Sigmoid colon (tissue), 7 donors: Measurements from ENCODE around the gene HEXB. TPM values are rescaled to one million over a fixed set of nuclear protein-coding genes. Genes with fewer than 3 reads are reported as not detected.

Experiments
- DNase-seq: peaks from one replicate; pipeline ENCODE4 v3.0.0-alpha.2; 2019
- H3K27ac ChIP-seq, 4 donors: fragments of 200-600 bp; sonication (generic); one replicate each; pipeline ENCODE4 v1.5.1; 2016 to 2019; ENCODE audit warnings: mild to moderate bottlenecking in 1 of 4
- H3K27me3 ChIP-seq, 3 donors: fragments of 200-600 bp; sonication (generic); one replicate each; pipeline ENCODE4 v1.5.1; 2019; ENCODE audit warnings: mild to moderate bottlenecking in 1 of 3
- H3K36me3 ChIP-seq, 4 donors: fragments of 200-600 bp; sonication (generic); one replicate each; pipeline ENCODE4 v1.5.1; 2016 to 2019
- H3K4me1 ChIP-seq, 4 donors: fragments of 200-600 bp; sonication (generic); one replicate each; pipeline ENCODE4 v1.5.1; 2017 to 2019
- H3K4me3 ChIP-seq, 4 donors: fragments of 200-600 bp; sonication (generic); one replicate each; pipeline ENCODE4 v1.5.1; 2017 to 2019; ENCODE audit warnings: mild to moderate bottlenecking in 2 of 4, moderate library complexity in 1 of 4
- H3K9me3 ChIP-seq, 4 donors: fragments of 200-600 bp in 3 of 4; sonication (generic) in 3 of 4; one replicate each; pipeline versions ENCODE4 v1.5.1 to v1.6.1; 2013 to 2019
- EP300 ChIP-seq, 4 donors: sonication (generic); formaldehyde crosslinking; IDR thresholded peaks; one replicate each; pipeline ENCODE4 v1.6.1; 2017; ENCODE audit warnings: antibody characterized with exemption in 4 of 4
- POLR2A ChIP-seq, 2 donors: fragments of 450-650 bp; IDR thresholded peaks; one replicate each; pipeline ENCODE4 v1.6.1; 2016; ENCODE audit warnings: antibody characterized with exemption in 2 of 2, mild to moderate bottlenecking in 2 of 2, moderate library complexity in 2 of 2
- POLR2AphosphoS5 ChIP-seq, 4 donors: sonication (generic); formaldehyde crosslinking; IDR thresholded peaks; one replicate each; pipeline ENCODE4 v1.6.1; 2017; ENCODE audit warnings: antibody characterized with exemption in 4 of 4
- WGBS, 2 donors: extraction: QIAGEN DNeasy Blood & Tissue Kit; methylation state at CpG; one replicate each; pipeline ENCODE4 v1.1.7; 2013; 5-methylcytosine and 5-hydroxymethylcytosine counted together
- intact Hi-C: fragments of 100-400 bp; cut with DNase I; formaldehyde crosslinking; loops from one replicate; pipeline ENCODE4 v1.15.1; 2023
- polyA plus RNA-seq, 3 donors: library from polyadenylated mRNA; stranded (reverse); fragments of 200-250 nt; gene quantifications; one replicate each; pipeline ENCODE4 v1.2.3, GENCODE V29; 2013
- small RNA-seq, 3 donors: library from RNA; depleted of rRNA; stranded (forward); fragments of <200 nt; gene quantifications; one replicate each; pipeline ENCODE3, GENCODE V24; 2016
- total RNA-seq, 4 donors: library from RNA; depleted of rRNA; stranded (reverse); fragments of >200 nt; gene quantifications; one replicate each; pipeline ENCODE4 v1.1.0, GENCODE V29; 2016
- TF ChIP-seq, protein P1 (sequence below), 4 experiments: fragments of 450-650 bp in 3 of 4; fragments of 200-600 bp in 1 of 4; IDR thresholded peaks; one replicate each; pipeline ENCODE4 v1.5.1; 2016 to 2019; ENCODE audit warnings: antibody characterized with exemption in 4 of 4, mild to moderate bottlenecking in 3 of 4, moderate library complexity in 2 of 4
- donor health status: healthy with polysubstance abuse.
- donor health status: Bipolar disorder and iron deficiency.
- donor health status: healthy.

The HEXB gene
- total and polyA plus RNA-seq, 7 donors = 51.7 to 132 (median 95.7) TPM

DNA sequence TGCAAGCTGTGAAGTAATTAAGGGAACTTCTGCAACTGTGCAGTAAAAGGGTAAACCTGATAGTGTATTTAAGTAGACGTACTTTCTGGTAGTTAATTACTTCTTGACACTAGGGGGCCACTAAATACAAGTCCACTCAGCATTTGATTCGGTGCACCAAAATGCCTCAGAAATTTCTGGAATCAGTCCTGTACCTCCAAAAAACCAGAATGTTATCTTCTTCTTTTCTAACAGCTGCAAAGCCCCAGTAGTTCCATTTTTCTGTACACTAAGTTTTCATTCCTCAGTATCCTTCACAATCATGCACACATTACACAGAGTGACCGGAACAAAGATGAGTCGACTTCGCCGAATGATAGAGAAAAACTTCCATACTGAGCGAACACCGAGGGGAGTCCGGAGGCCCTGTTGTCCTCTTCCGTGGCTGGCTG, 81.4 kb downstream of the HEXB start:
- no peak for DNase-seq
- Histone ChIP-seq H3K4me1 (peaks cover 0 to 37% (median 27%) of the 10 kb centered on the region in 4 donors), H3K36me3 (peaks cover 0 to 46% (median 5%) of the 10 kb centered on the region in 4 donors), H3K9me3 (no peaks in the 10 kb centered on the region), H3K4me3 (peak overlapping the region; percentile 92 to 96 (median 94)), H3K27me3 (no peaks in the 10 kb centered on the region), H3K27ac (peak overlapping the region; percentile 79 to 89 (median 84))
- TF ChIP-seq, protein P1, sequence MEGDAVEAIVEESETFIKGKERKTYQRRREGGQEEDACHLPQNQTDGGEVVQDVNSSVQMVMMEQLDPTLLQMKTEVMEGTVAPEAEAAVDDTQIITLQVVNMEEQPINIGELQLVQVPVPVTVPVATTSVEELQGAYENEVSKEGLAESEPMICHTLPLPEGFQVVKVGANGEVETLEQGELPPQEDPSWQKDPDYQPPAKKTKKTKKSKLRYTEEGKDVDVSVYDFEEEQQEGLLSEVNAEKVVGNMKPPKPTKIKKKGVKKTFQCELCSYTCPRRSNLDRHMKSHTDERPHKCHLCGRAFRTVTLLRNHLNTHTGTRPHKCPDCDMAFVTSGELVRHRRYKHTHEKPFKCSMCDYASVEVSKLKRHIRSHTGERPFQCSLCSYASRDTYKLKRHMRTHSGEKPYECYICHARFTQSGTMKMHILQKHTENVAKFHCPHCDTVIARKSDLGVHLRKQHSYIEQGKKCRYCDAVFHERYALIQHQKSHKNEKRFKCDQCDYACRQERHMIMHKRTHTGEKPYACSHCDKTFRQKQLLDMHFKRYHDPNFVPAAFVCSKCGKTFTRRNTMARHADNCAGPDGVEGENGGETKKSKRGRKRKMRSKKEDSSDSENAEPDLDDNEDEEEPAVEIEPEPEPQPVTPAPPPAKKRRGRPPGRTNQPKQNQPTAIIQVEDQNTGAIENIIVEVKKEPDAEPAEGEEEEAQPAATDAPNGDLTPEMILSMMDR (IDR thresholded peaks at IDR 0.05) = peak in 3 of 4 experiments; percentile 23 to 40 (median 36)
- TF ChIP-seq EP300 (IDR thresholded peaks at IDR 0.05) = no peak
- intact Hi-C loops = loop anchor here (2.0 to 10.0 kb wide), 2 partner anchors 82 to 148 kb away; partner anchors contain the start of gene HEXB
- 0% methylated on average over 10 of the region's 10 CpGs for WGBS, 2 donors

DNA sequence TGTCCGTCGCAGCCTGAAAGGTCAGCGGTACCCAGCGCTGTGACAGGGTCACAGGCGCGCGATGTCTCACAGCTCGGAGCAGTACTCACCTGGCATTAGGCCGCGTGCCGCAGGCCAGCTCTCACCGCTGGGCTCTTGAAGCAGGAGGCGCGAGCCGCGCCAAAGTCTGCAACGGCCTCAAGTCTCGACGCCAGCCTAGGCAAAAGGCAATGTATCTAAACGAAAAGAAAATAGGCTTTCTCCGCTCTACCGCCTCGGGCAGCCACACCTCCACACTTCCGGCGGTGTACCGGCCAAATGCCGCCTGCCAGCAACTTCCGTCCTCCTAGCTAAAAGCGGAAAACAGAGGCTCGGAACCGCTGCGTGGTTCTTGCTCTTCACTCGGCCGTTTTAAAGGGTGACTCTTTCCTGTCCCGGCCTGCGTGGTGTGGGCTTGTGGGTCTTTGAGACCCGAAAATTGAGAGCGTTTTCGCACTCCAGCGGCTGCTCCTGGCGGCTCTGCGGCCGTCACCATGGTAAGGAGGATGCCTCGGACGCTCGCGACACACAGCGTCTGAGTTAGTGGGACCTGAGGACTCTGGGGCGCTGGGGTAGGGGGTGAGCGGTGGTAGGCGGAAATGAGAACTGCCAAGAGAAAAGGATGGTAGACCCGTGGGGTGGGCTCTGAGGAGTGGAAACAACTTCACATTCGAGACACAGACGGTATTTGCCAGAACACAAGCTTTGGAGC, 82.0 kb downstream of the HEXB start, which contains the start of the genes GFM2 and NSA2:
TSS of gene GFM2 (minus strand) at position 269 of the 730 bp plus-strand sequence. CDS start 3,375 bp downstream, outside the sequence.
TSS of gene NSA2 (plus strand) at position 401 of the 730 bp plus-strand sequence. CDS start at position 513, 112 bp downstream.
- H3K27me3 ChIP-seq = no peaks in the 10 kb centered on the region
- H3K4me3 ChIP-seq = peak within 1 kb of the TSS; percentile 92 to 96 (median 94)
- DNase-seq = peak; percentile 94
- H3K9me3 ChIP-seq = no peaks in the 10 kb centered on the region
- 0% methylated on average over 54 of the region's 54 CpGs for WGBS, 2 donors
- TF ChIP-seq, protein P1 (IDR thresholded peaks at IDR 0.05) = no peak
- TF ChIP-seq EP300 (IDR thresholded peaks at IDR 0.05) = no peak
- peak in 1 of 2 donors; percentile 24 for TF ChIP-seq POLR2A (IDR thresholded peaks at IDR 0.05)
- TF ChIP-seq POLR2AphosphoS5 (IDR thresholded peaks at IDR 0.05) = peak; percentile 59 to 78 (median 76)
- intact Hi-C loops = loop anchor here (2.0 to 10.0 kb wide), 2 partner anchors 82 to 148 kb away; partner anchors contain the start of gene HEXB
- peaks cover 0 to 32% (median 27%) of the 10 kb centered on the region in 4 donors for H3K4me1 ChIP-seq
- H3K36me3 ChIP-seq = peaks cover 2 to 46% (median 7%) of the 10 kb centered on the region in 4 donors
- peak within 1 kb of the TSS; percentile 79 to 89 (median 84) for H3K27ac ChIP-seq

DNA sequence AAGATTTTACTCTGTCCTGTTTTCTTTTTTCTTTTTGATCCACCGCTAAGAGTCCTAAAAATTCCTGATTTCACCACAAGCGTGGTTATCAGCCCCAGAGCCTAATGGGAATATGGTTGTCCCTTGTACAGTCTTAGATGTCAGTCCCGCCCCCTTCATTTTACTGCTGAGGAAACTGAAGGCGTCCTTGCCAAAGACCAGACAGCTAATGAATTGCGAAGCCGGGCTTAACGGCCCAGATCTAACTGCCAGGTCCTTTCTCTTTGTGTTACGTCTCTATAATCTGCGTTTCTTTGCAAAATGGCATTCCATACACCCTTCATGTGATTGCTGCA, 82.5 kb downstream of the HEXB start:
- Histone ChIP-seq H3K27me3 (no peaks in the 10 kb centered on the region), H3K9me3 (no peaks in the 10 kb centered on the region), H3K4me3 (peak overlapping the region; percentile 92 to 96 (median 94)), H3K4me1 (peaks cover 0 to 31% (median 27%) of the 10 kb centered on the region in 4 donors), H3K27ac (peak overlapping the region; percentile 79 to 89 (median 84)), H3K36me3 (peaks cover 6 to 46% (median 10%) of the 10 kb centered on the region in 4 donors)
- no peak for DNase-seq
- intact Hi-C loops = loop anchor here (2.0 to 10.0 kb wide), 2 partner anchors 83 to 147 kb away; partner anchors contain the start of gene HEXB
- TF ChIP-seq, protein P1 (IDR thresholded peaks at IDR 0.05) = no peak
- TF ChIP-seq POLR2A (IDR thresholded peaks at IDR 0.05) (no peak), EP300 (IDR thresholded peaks at IDR 0.05) (no peak), POLR2AphosphoS5 (IDR thresholded peaks at IDR 0.05) (no peak)
- 0% methylated on average over 9 of the region's 9 CpGs for WGBS, 2 donors

Small RNA genes within 50 kb of the gene (small RNA-seq; reads per million reads assigned to genes)
- 0 reads per million in 3 donors for gene RNU6-658P

Other genes with a start within 250 kb of the HEXB start
- gene ENC1, start 44.5 kb upstream of the HEXB start, total RNA-seq = 10 to 100 TPM in 2 of 4 donors, 1 to 10 TPM in 2; 3.9 to 19.9 (median 8.3) TPM
- gene ENC1, start 44.5 kb upstream of the HEXB start, polyA plus RNA-seq = 10 to 100 TPM in 1 of 3 donors, 1 to 10 TPM in 2; 3.6 to 13.0 (median 4.4) TPM
- gene GFM2, start 81.9 kb downstream of the HEXB start, total RNA-seq = 10 to 100 TPM; 16.0 to 21.4 (median 17.0) TPM
- 10 to 100 TPM; 15.3 to 26.1 (median 19.2) TPM for gene GFM2, start 81.9 kb downstream of the HEXB start, polyA plus RNA-seq
- gene NSA2, start 82.0 kb downstream of the HEXB start, total RNA-seq = 100 to 1,000 TPM; 141 to 182 (median 168) TPM
- 100 to 1,000 TPM; 106 to 181 (median 131) TPM for gene NSA2, start 82.0 kb downstream of the HEXB start, polyA plus RNA-seq
- gene FAM169A, start 181.2 kb downstream of the HEXB start, total RNA-seq = 1 to 10 TPM in 3 of 4 donors, under 1 TPM in 1; 0.95 to 3.3 (median 1.5) TPM
- 1 to 10 TPM; 1.4 to 2.5 (median 1.8) TPM for gene FAM169A, start 181.2 kb downstream of the HEXB start, polyA plus RNA-seq